CD4-positive, alpha-beta memory T cell (primary cell): ENCODE results near the gene CPS1. TPM values are rescaled to one million over a fixed set of nuclear protein-coding genes. Genes with fewer than 3 reads are reported as not detected.

Experiments used
- CTCF ChIA-PET: fragments of 350-600 bp; sonication (Branson Sonifier 250); formaldehyde crosslinking; loops from one replicate; lab custom pipeline; 2021; ENCODE audit warnings: inconsistent platforms; ENCODE audit not compliant: partially characterized antibody; lab: Charles Lee
- POLR2A ChIA-PET: fragments of 350-600 bp; sonication (Branson Sonifier 250); formaldehyde crosslinking; loops from one replicate; lab custom pipeline; 2021; ENCODE audit not compliant: partially characterized antibody; lab: Charles Lee
- DNase-seq, 5 donors: peaks; one replicate each; pipeline versions ENCODE4 v3.0.0 to v3.0.0-alpha.2; 2020 to 2022; ENCODE audit warnings: mixed read lengths in 1 of 5
- H3K27ac ChIP-seq: one replicate; pipeline ENCODE4 v1.7.0; 2013; ENCODE audit warnings: low read depth, low read length
- H3K27me3 ChIP-seq: 2 replicates; pipeline ENCODE4 v1.7.0; 2013; ENCODE audit warnings: mild to moderate bottlenecking, low read length, moderate library complexity; ENCODE audit not compliant: insufficient read depth
- H3K36me3 ChIP-seq: 2 replicates; pipeline ENCODE4 v1.7.0; 2013; ENCODE audit warnings: mild to moderate bottlenecking, low read length, moderate library complexity; ENCODE audit not compliant: insufficient read depth
- H3K4me1 ChIP-seq: 2 replicates; pipeline ENCODE4 v1.7.0; 2013; ENCODE audit warnings: mild to moderate bottlenecking, low read length, moderate library complexity; ENCODE audit not compliant: insufficient read depth
- H3K4me3 ChIP-seq, 2 donors: one replicate each; pipeline ENCODE4 v1.7.0; 2013; ENCODE audit warnings: low read length in 2 of 2, mild to moderate bottlenecking in 1 of 2
- H3K9me3 ChIP-seq, 2 donors: one replicate each; pipeline ENCODE4 v1.7.0; 2013; ENCODE audit warnings: low read length in 2 of 2, control low read depth in 1 of 2; ENCODE audit not compliant: control insufficient read depth in 1 of 2
- H3K27ac Mint-ChIP-seq, 7 donors: one replicate each; pipeline ENCODE4 v1.8.0; 2020 to 2021; ENCODE audit warnings: mixed read lengths in 7 of 7, mild to moderate bottlenecking in 6 of 7, inconsistent platforms in 3 of 7, moderate library complexity in 3 of 7
- H3K27me3 Mint-ChIP-seq, 2 donors: one replicate each; pipeline ENCODE4 v1.8.0; 2020 to 2021; ENCODE audit warnings: mixed read lengths in 2 of 2
- H3K36me3 Mint-ChIP-seq, 2 donors: one replicate each; pipeline ENCODE4 v1.8.0; 2020 to 2021; ENCODE audit warnings: mixed read lengths in 2 of 2, inconsistent platforms in 1 of 2, mild to moderate bottlenecking in 1 of 2
- H3K4me1 Mint-ChIP-seq, 4 donors: one replicate each; pipeline ENCODE4 v1.8.0; 2020 to 2021; ENCODE audit warnings: mixed read lengths in 4 of 4, mild to moderate bottlenecking in 1 of 4
- H3K4me3 Mint-ChIP-seq, 8 donors: one replicate each; pipeline ENCODE4 v1.8.0; 2020 to 2021; ENCODE audit warnings: mixed read lengths in 8 of 8, mild to moderate bottlenecking in 7 of 8, moderate library complexity in 6 of 8, inconsistent platforms in 3 of 8
- H3K9me3 Mint-ChIP-seq, 8 donors: one replicate each; pipeline ENCODE4 v1.8.0; 2020 to 2021; ENCODE audit warnings: mixed read lengths in 8 of 8, mild to moderate bottlenecking in 5 of 8, inconsistent platforms in 3 of 8, moderate library complexity in 1 of 8
- intact Hi-C: fragments of 100-400 bp; cut with micrococcal nuclease; formaldehyde crosslinking; loops from one replicate; pipeline ENCODE4 v1.15.1; 2023
- polyA plus RNA-seq, 2 donors: library from polyadenylated mRNA; unstranded; fragments of 300-500 nt; fragmentation: Illumina TruSeq; gene quantifications; one replicate each; pipeline ENCODE4 v1.2.3, GENCODE V29; 2021
- total RNA-seq, 2 experiments: library from RNA; stranded (reverse); gene quantifications; one replicate each; pipeline ENCODE4 v1.2.3, GENCODE V29; 2021

CPS1 gene
- total RNA-seq (under 1 TPM in 1 of 2 experiments, not detected in 1; 0.44 TPM), polyA plus RNA-seq (not detected)

DNA sequence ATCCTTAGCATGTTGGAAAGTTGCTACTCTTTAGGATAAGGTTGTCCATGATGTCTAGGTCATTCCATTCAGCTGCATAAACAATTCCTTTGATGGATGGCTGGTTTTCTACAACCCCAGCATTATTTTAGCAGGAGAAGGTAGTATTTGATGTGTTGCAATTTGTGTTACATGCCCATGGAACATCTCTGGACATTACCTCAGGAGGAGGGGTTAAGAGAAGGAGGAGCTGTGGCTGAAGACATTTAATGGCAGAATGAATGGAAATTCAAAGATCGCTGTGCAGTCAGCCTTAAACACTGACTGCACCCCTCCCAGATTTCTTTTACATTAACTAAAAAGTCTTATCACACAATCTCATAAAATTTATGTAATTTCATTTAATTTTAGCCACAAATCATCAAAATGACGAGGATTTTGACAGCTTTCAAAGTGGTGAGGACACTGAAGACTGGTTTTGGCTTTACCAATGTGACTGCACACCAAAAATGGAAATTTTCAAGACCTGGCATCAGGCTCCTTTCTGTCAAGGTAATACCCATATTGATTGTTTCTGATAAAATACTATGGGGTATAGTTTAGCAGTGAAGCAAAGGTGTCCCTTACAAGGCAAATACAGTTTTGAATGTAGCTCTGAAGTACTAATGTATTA is at the start of gene CPS1:
Gene CPS1, plus strand, starts transcription at position 271 of the 652 bp plus-strand sequence. Its CDS starts 135 bp downstream, at position 406.
- Mint-ChIP-seq H3K36me3 (no peaks in the 10 kb centered on the region), H3K27me3 (peaks cover 4 to 5% of the 10 kb centered on the region in 2 donors), H3K9me3 (peaks cover 0 to 4% (median 0%) of the 10 kb centered on the region in 8 donors), H3K4me1 (no peaks in the 10 kb centered on the region), H3K27ac (no peak within 1 kb of the TSS), H3K4me3 (no peak within 1 kb of the TSS)
- H3K4me1 ChIP-seq: no peaks in the 10 kb centered on the region
- no peak within 1 kb of the TSS for H3K27ac ChIP-seq
- intact Hi-C loops: no loop called here
- H3K4me3 ChIP-seq: no peak within 1 kb of the TSS
- H3K36me3 ChIP-seq: no peaks in the 10 kb centered on the region
- ChIA-PET POLR2A (no interaction called here), CTCF (interaction anchor here (1.1 to 1.9 kb wide), 2 partner anchors 12 to 25 kb away, joined by 3 to 5 read pairs; no protein-coding TSS in a partner anchor)
- no peaks in the 10 kb centered on the region for H3K27me3 ChIP-seq
- H3K9me3 ChIP-seq: no peaks in the 10 kb centered on the region
- no peak for DNase-seq

DNA sequence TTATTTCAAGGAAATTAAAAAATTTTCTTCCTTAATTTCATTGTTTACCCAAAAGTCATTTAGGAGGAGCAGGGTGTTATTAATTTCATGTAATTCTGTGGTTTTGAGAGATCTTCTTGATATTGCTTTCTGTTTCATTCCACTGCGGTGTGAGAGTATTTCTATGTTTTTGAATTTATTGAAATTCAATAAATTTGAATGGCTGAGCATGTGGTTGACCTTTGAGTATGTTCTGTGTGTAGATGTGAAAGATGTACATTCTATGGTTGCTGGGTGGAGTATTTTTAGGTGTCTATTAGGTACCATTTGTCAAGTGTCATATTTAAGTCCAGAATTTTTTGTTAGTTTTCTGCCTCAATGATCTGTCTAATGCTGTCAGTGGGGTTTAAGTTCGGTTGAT is 40.5 kb upstream of the CPS1 start:
- intact Hi-C loops: no loop called here
- no peak overlapping the region for H3K27ac Mint-ChIP-seq
- DNase-seq: no peak
- peaks cover 7 to 11% of the 10 kb centered on the region in 2 donors for H3K27me3 Mint-ChIP-seq
- H3K4me3 Mint-ChIP-seq: no peak overlapping the region
- Histone ChIP-seq H3K9me3 (no peaks in the 10 kb centered on the region), H3K27me3 (no peaks in the 10 kb centered on the region), H3K4me1 (no peaks in the 10 kb centered on the region), H3K36me3 (no peaks in the 10 kb centered on the region), H3K4me3 (no peak overlapping the region), H3K27ac (no peak overlapping the region)
- ChIA-PET CTCF (no interaction called here), POLR2A (no interaction called here)
- peaks cover 4 to 21% (median 14%) of the 10 kb centered on the region in 8 donors for H3K9me3 Mint-ChIP-seq
- H3K36me3 Mint-ChIP-seq: peaks cover 0 to 5% of the 10 kb centered on the region in 2 donors
- H3K4me1 Mint-ChIP-seq: peaks cover 0 to 5% (median 2%) of the 10 kb centered on the region in 4 donors

DNA sequence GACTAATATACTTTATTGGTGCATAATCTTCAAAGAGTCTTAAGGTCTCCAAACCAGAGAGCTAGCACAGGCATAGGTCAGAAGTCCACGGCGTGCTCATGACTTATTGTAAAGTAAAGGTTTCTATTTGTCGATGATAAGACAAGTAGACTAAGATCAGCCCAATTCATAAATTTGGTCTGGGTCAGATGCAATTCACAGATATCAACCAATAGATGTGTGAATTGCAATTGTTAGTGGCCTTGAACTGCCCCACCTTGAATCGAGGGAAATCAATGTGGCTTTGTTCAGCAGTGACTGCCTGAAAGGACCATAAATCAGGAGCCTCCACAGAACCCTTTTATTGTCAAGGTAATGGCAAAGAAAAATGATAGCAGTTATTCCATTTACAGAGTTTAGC is 39.1 kb upstream of the CPS1 start:
- H3K4me1 ChIP-seq: no peaks in the 10 kb centered on the region
- H3K9me3 Mint-ChIP-seq: peaks cover 4 to 21% (median 13%) of the 10 kb centered on the region in 8 donors
- intact Hi-C loops: no loop called here
- H3K27me3 ChIP-seq: no peaks in the 10 kb centered on the region
- ChIA-PET POLR2A (no interaction called here), CTCF (no interaction called here)
- peaks cover 0 to 5% of the 10 kb centered on the region in 2 donors for H3K36me3 Mint-ChIP-seq
- no peak for DNase-seq
- H3K27ac ChIP-seq: no peak overlapping the region
- H3K4me3 Mint-ChIP-seq: no peak overlapping the region
- peaks cover 7 to 11% of the 10 kb centered on the region in 2 donors for H3K27me3 Mint-ChIP-seq
- no peak overlapping the region for H3K27ac Mint-ChIP-seq
- H3K9me3 ChIP-seq: no peaks in the 10 kb centered on the region
- H3K4me3 ChIP-seq: no peak overlapping the region
- peaks cover 0 to 5% (median 2%) of the 10 kb centered on the region in 4 donors for H3K4me1 Mint-ChIP-seq
- no peaks in the 10 kb centered on the region for H3K36me3 ChIP-seq

DNA sequence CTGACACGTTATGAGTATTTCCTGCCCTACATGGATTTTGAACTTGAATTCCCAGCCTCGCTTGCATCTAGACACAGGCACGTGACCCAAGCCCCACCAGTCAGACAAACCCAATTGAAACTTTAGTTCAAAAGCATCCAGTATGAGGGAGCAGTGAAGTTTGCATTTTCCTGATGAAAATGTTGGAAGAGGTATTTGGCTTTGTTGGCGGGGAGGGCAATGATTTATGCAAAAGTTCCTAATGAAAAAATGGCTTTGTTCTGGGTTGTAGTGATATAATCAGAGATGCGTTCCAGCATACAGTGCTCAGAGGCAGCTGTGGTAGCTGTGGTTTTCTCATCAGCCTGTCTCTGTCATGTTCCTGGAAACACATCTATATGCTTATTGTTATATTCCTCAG is 36.8 kb upstream of the CPS1 start:
- Mint-ChIP-seq H3K4me3 (no peak overlapping the region), H3K36me3 (peaks cover 0 to 5% of the 10 kb centered on the region in 2 donors), H3K27ac (no peak overlapping the region), H3K4me1 (peaks cover 0 to 5% (median 2%) of the 10 kb centered on the region in 4 donors), H3K9me3 (peaks cover 3 to 17% (median 12%) of the 10 kb centered on the region in 8 donors), H3K27me3 (peaks cover 7 to 14% of the 10 kb centered on the region in 2 donors)
- CTCF ChIA-PET: no interaction called here
- peaks cover 4% of the 10 kb centered on the region for H3K27me3 ChIP-seq
- H3K4me3 ChIP-seq: no peak overlapping the region
- intact Hi-C loops: no loop called here
- H3K9me3 ChIP-seq: no peaks in the 10 kb centered on the region
- POLR2A ChIA-PET: no interaction called here
- DNase-seq: no peak
- no peaks in the 10 kb centered on the region for H3K36me3 ChIP-seq
- H3K27ac ChIP-seq: no peak overlapping the region
- H3K4me1 ChIP-seq: no peaks in the 10 kb centered on the region

DNA sequence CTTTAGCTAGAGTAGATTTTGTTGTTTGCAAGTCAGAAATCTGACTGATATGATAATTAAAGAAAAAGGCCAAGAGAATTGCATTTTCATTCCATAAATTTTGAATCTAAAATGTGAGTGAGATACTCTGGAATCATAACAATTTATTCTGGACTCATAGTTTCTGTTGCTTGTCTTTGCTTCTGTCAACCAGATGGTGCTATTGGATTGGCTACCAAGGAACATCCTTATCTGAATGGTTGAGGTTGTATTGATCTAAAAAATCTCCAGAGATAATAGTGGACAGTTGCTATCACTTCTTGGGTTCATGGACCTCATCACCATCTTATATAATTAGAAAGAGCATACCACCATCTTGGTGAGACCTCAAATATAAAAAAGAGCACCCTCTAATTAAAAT is 34.0 kb upstream of the CPS1 start:
- no peak overlapping the region for H3K27ac ChIP-seq
- H3K27me3 ChIP-seq: peaks cover 4% of the 10 kb centered on the region
- intact Hi-C loops: no loop called here
- H3K4me1 ChIP-seq: no peaks in the 10 kb centered on the region
- no peak overlapping the region for H3K4me3 Mint-ChIP-seq
- H3K27ac Mint-ChIP-seq: no peak overlapping the region
- CTCF ChIA-PET: interaction anchor here (3.6 kb wide), 1 partner anchor 19 kb away, joined by 13 read pairs; no protein-coding TSS in a partner anchor
- H3K4me1 Mint-ChIP-seq: peaks cover 0 to 5% (median 2%) of the 10 kb centered on the region in 4 donors
- DNase-seq: no peak
- peaks cover 10 to 12% of the 10 kb centered on the region in 2 donors for H3K27me3 Mint-ChIP-seq
- H3K4me3 ChIP-seq: no peak overlapping the region
- POLR2A ChIA-PET: no interaction called here
- peaks cover 0 to 5% (median 1%) of the 10 kb centered on the region in 8 donors for H3K9me3 Mint-ChIP-seq
- peaks cover 0 to 5% of the 10 kb centered on the region in 2 donors for H3K36me3 Mint-ChIP-seq
- no peaks in the 10 kb centered on the region for H3K9me3 ChIP-seq
- H3K36me3 ChIP-seq: no peaks in the 10 kb centered on the region

DNA sequence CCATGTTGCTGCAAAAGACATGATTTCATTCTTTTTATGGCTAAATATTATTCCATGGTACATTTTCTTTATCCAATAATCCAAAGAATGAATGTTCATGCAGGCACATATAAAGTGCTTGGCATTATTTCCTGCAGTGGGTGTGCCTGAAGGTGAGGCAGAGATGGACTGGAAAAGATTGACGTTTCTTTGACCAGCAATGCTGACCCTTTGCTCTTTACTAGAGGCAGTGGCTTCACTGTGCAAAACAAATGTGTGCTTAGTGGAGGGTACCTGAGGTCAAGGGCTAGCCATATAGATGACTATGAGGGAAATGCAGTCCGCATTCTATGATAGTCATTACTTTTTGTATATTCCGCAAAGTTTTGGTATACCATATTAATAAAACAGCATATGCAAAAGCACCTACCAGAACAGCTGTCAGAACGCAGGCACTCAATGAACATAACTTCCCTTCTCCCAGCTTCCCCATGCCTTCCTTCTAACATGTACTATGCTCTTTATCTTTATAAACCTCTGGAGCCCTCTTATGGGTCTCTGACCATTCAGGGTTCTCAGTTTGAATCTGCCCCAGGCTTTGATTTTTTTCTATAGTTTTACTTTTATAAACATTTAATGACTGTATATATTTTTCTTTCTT is 32.6 kb upstream of the CPS1 start:
- Histone ChIP-seq H3K27me3 (peaks cover 4% of the 10 kb centered on the region), H3K4me1 (no peaks in the 10 kb centered on the region), H3K9me3 (no peaks in the 10 kb centered on the region), H3K27ac (no peak overlapping the region), H3K36me3 (no peaks in the 10 kb centered on the region), H3K4me3 (no peak overlapping the region)
- POLR2A ChIA-PET: no interaction called here
- peaks cover 0 to 5% (median 2%) of the 10 kb centered on the region in 4 donors for H3K4me1 Mint-ChIP-seq
- intact Hi-C loops: no loop called here
- no peak overlapping the region for H3K27ac Mint-ChIP-seq
- peaks cover 9 to 10% of the 10 kb centered on the region in 2 donors for H3K27me3 Mint-ChIP-seq
- CTCF ChIA-PET: interaction anchor here (3.6 kb wide), 1 partner anchor 20 kb away, joined by 13 read pairs; no protein-coding TSS in a partner anchor
- peaks cover 0 to 5% (median 0%) of the 10 kb centered on the region in 8 donors for H3K9me3 Mint-ChIP-seq
- no peak for DNase-seq
- H3K36me3 Mint-ChIP-seq: peaks cover 0 to 5% of the 10 kb centered on the region in 2 donors
- no peak overlapping the region for H3K4me3 Mint-ChIP-seq

DNA sequence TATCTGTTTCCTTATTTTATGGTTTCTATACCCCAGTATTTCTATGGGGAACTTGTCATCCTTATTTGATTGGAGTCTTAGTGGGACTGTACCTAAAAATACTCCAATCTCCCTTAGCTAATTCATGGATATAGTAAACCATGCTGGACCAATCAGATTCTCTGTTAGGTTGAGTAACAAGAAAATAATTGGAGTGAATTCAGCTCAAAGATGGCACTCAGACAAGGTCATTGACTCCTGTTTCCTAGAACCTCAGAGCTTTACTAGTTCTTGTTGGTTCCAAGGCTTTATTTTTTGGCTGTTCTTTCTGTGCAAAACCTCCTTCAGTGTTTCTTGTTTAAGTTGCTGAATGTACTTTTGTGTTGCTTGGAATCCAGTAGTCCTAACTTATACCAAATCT is 31.9 kb upstream of the CPS1 start:
- no peaks in the 10 kb centered on the region for H3K9me3 ChIP-seq
- Mint-ChIP-seq H3K27me3 (peaks cover 5 to 8% of the 10 kb centered on the region in 2 donors), H3K9me3 (peaks cover 0 to 5% (median 0%) of the 10 kb centered on the region in 8 donors), H3K27ac (no peak overlapping the region), H3K4me1 (peaks cover 0 to 4% (median under 1%) of the 10 kb centered on the region in 4 donors), H3K36me3 (peaks cover 0 to 5% of the 10 kb centered on the region in 2 donors), H3K4me3 (no peak overlapping the region)
- no peak for DNase-seq
- ChIA-PET POLR2A (no interaction called here), CTCF (interaction anchor here (3.6 kb wide), 1 partner anchor 21 kb away, joined by 13 read pairs; no protein-coding TSS in a partner anchor)
- intact Hi-C loops: no loop called here
- no peaks in the 10 kb centered on the region for H3K4me1 ChIP-seq
- no peak overlapping the region for H3K4me3 ChIP-seq
- H3K36me3 ChIP-seq: no peaks in the 10 kb centered on the region
- H3K27me3 ChIP-seq: peaks cover 4% of the 10 kb centered on the region
- no peak overlapping the region for H3K27ac ChIP-seq
